ENCODE measurements around the gene SOCS6.
"Not testable (repeated sequence)": the region's sequence is repeated elsewhere in the genome, so short reads cannot be mapped to it uniquely, and the experiment has no call there.

SOCS6 gene

GRCh38 chr18:70324897-70325296 lies 36.1 kb downstream of the SOCS6 start:
- DNase-seq = no peak

GRCh38 chr18:70326255-70326654 lies 37.4 kb downstream of the SOCS6 start:
- no peak for DNase-seq

GRCh38 chr18:70328169-70328568 lies 39.3 kb downstream of the SOCS6 start:
- no peak for DNase-seq

GRCh38 chr18:70329071-70329470 lies 40.2 kb downstream of the SOCS6 start:
- no peak for DNase-seq

GRCh38 chr18:70330887-70331286 lies 42.0 kb downstream of the SOCS6 start:
- no peak for DNase-seq

- no peak for DNase-seq
Measured at GRCh38 chr18:70331456-70332097, 42.7 kb downstream of the SOCS6 start.

- DNase-seq = no peak
Measured at GRCh38 chr18:70332694-70333093, 43.8 kb downstream of the SOCS6 start.

- no peak for DNase-seq
Measured at GRCh38 chr18:70333316-70333715, 44.5 kb downstream of the SOCS6 start.

- no peak for DNase-seq
Measured at GRCh38 chr18:70333757-70334156, 44.9 kb downstream of the SOCS6 start.

GRCh38 chr18:70334264-70334663 lies 45.4 kb downstream of the SOCS6 start:
- no peak for DNase-seq

- DNase-seq = no peak
Measured at GRCh38 chr18:70334728-70335329, 46.0 kb downstream of the SOCS6 start.

- no peak for DNase-seq
Measured at GRCh38 chr18:70335892-70336726, 47.3 kb downstream of the SOCS6 start.

GRCh38 chr18:70337139-70337972 lies 48.5 kb downstream of the SOCS6 start:
- no peak for DNase-seq

- no peak for DNase-seq
Measured at GRCh38 chr18:70338890-70339289, 50.0 kb downstream of the SOCS6 start.

- no peak for DNase-seq
Measured at GRCh38 chr18:70339915-70340314, 51.1 kb downstream of the SOCS6 start.

GRCh38 chr18:70348481-70348880 lies 59.6 kb downstream of the SOCS6 start:
- not testable (repeated sequence) for DNase-seq

- no peak for DNase-seq
Measured at GRCh38 chr18:70349316-70349715, 60.5 kb downstream of the SOCS6 start.

- DNase-seq = no peak
Measured at GRCh38 chr18:70354080-70354479, 65.2 kb downstream of the SOCS6 start.

- DNase-seq = no peak
Measured at GRCh38 chr18:70354771-70355170, 65.9 kb downstream of the SOCS6 start.

- DNase-seq = no peak
Measured at GRCh38 chr18:70355620-70356385, 67.0 kb downstream of the SOCS6 start.

- not testable (repeated sequence) for DNase-seq
Measured at GRCh38 chr18:70358105-70358406, 69.2 kb downstream of the SOCS6 start.

- DNase-seq = no peak
Measured at GRCh38 chr18:70359071-70359470, 70.2 kb downstream of the SOCS6 start.
